ENCODE data around the gene ZNF827.

DNA sequence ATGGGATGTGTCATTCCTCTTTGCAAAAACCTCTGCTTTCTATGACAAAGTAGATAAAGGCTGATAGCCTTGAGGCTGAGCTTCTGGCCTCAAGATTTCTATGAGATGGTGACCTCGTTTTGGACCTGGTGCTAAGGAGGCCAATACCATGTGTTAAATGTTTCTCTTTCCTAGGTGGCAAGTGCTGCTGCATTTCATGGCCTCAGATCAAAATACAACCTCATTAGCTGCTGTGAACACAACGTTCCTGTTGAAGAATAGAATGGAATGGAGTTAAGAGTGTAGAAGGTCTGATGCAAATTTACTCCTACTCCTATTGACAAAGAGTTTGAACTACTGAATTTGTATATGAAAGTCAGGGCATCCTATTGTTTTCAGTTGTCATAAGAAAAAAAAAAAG is 146.6 kb downstream of the ZNF827 start:
- TF ChIP-seq POLR2AphosphoS5 (IDR thresholded peaks at IDR 0.05; ENCODE audit: low read depth, low read length) (no peak), CTCF (IDR thresholded peaks at IDR 0.05) (no peak), REST (IDR thresholded peaks at IDR 0.05; ENCODE audit: insufficient read depth in 1 of 2, low read depth in 2 of 2, low read length in 1 of 2) (no peak)
